ENCODE data around the gene FLT4.

GRCh38 chr5:180598316-180598701 lies 51.1 kb downstream of the FLT4 start:
- TF ChIP-seq CTCF (IDR thresholded peaks at IDR 0.05; ENCODE audit: insufficient read depth, low read length, poor library complexity, severe bottlenecking) (no peak), EZH2phosphoT487 (conservative IDR thresholded peaks at IDR 0.05; ENCODE audit: low read length) (no peak)
